Measurements from ENCODE around the gene RBM4B. TPM values are rescaled to one million over a fixed set of nuclear protein-coding genes. Genes with fewer than 3 reads are reported as not detected.

Gene RBM4B
- total RNA-seq, 1 experiment from 2014 or later, result 26.6 TPM

Other genes starting within 250 kb of the RBM4B start
- gene MRPL11, start 239.0 kb downstream of the RBM4B start, total RNA-seq (2014; rRNA removed; shearing (Covaris generic); ENCODE audit: low replicate concordance), result 92.7 and 167 TPM in 2 replicates
- 7.3 and 7.7 TPM in 2 replicates for gene PELI3, start 211.0 kb downstream of the RBM4B start, total RNA-seq (2014; rRNA removed; shearing (Covaris generic); ENCODE audit: low replicate concordance)
- gene DPP3, start 197.5 kb downstream of the RBM4B start, total RNA-seq (2014; rRNA removed; shearing (Covaris generic); ENCODE audit: low replicate concordance), result 57.0 and 124 TPM in 2 replicates
- 7.7 and 14.7 TPM in 2 replicates for gene BBS1, start 167.3 kb downstream of the RBM4B start, total RNA-seq (2014; rRNA removed; shearing (Covaris generic); ENCODE audit: low replicate concordance)
- 21.8 and 22.9 TPM in 2 replicates for gene ZDHHC24, start 131.8 kb downstream of the RBM4B start, total RNA-seq (2014; rRNA removed; shearing (Covaris generic); ENCODE audit: low replicate concordance)
- not detected in 2 replicates for gene ACTN3, start 131.0 kb downstream of the RBM4B start, total RNA-seq (2014; rRNA removed; shearing (Covaris generic); ENCODE audit: low replicate concordance)
- gene CTSF, start 109.3 kb downstream of the RBM4B start, total RNA-seq (2014; rRNA removed; shearing (Covaris generic); ENCODE audit: low replicate concordance), result 13.0 and 17.7 TPM in 2 replicates
- not detected in 2 replicates for gene CCDC87, start 84.8 kb downstream of the RBM4B start, total RNA-seq (2014; rRNA removed; shearing (Covaris generic); ENCODE audit: low replicate concordance)
- 29.3 and 37.6 TPM in 2 replicates for gene CCS, start 84.7 kb downstream of the RBM4B start, total RNA-seq (2014; rRNA removed; shearing (Covaris generic); ENCODE audit: low replicate concordance)
- gene RBM14, start 61.3 kb downstream of the RBM4B start, total RNA-seq (2014; rRNA removed; shearing (Covaris generic); ENCODE audit: low replicate concordance), result 19.9 and 27.4 TPM in 2 replicates
- 136 and 213 TPM in 2 replicates for gene RBM4, start 39.2 kb downstream of the RBM4B start, total RNA-seq (2014; rRNA removed; shearing (Covaris generic); ENCODE audit: low replicate concordance)
- 20.0 and 25.8 TPM in 2 replicates for gene SPTBN2, start 51.3 kb upstream of the RBM4B start, total RNA-seq (2014; rRNA removed; shearing (Covaris generic); ENCODE audit: low replicate concordance)
- gene RCE1, start 165.6 kb upstream of the RBM4B start, total RNA-seq (2014; rRNA removed; shearing (Covaris generic); ENCODE audit: low replicate concordance), result 16.4 and 17.2 TPM in 2 replicates
- gene LRFN4, start 179.2 kb upstream of the RBM4B start, total RNA-seq (2014; rRNA removed; shearing (Covaris generic); ENCODE audit: low replicate concordance), result 22.4 and 42.8 TPM in 2 replicates

Measured in MG63 (cell line).